ENCODE measurements around the gene POU4F1.

GRCh38 chr13:78611040-78611439 is 7.7 kb upstream of the POU4F1 start:
- TF ChIP-seq, protein P1, sequence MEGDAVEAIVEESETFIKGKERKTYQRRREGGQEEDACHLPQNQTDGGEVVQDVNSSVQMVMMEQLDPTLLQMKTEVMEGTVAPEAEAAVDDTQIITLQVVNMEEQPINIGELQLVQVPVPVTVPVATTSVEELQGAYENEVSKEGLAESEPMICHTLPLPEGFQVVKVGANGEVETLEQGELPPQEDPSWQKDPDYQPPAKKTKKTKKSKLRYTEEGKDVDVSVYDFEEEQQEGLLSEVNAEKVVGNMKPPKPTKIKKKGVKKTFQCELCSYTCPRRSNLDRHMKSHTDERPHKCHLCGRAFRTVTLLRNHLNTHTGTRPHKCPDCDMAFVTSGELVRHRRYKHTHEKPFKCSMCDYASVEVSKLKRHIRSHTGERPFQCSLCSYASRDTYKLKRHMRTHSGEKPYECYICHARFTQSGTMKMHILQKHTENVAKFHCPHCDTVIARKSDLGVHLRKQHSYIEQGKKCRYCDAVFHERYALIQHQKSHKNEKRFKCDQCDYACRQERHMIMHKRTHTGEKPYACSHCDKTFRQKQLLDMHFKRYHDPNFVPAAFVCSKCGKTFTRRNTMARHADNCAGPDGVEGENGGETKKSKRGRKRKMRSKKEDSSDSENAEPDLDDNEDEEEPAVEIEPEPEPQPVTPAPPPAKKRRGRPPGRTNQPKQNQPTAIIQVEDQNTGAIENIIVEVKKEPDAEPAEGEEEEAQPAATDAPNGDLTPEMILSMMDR (IDR thresholded peaks at IDR 0.05), result no peak
- TF ChIP-seq POLR2AphosphoS5 (IDR thresholded peaks at IDR 0.05) (no peak), POLR2A (IDR thresholded peaks at IDR 0.05; ENCODE audit: low read depth) (no peak), EP300 (IDR thresholded peaks at IDR 0.05) (no peak)
